ENCODE measurements around the gene GGCT.

Gene GGCT

DNA sequence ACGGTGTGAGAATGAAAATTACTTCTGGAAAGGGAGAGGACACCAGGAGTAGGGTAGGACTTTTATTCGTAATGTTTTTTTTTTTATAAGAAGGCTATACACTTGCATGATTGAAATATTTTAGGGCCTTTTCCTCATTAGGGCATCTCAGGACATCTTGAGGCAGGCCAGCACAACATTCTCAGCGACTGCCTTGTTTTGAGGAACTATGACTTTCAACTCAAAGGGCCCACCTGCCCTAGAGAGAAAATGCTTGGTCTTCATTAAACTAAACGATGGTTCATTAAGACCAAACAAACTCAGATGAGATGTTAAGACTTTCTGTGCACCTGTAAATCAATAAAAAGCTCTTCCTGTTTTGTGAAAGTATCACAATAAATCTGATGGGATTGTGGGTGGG lies 37.4 kb downstream of the GGCT start:
- no peak overlapping the region for H3K27ac ChIP-seq (ENCODE audit: extremely low read depth, low read depth, low read length)
- no peaks in the 10 kb centered on the region for H3K9me3 ChIP-seq (ENCODE audit: control insufficient read depth, insufficient read depth, low read depth, low read length)
- ChIA-PET POLR2A (no interaction called here), CTCF (no interaction called here)
- no peak overlapping the region for H3K4me3 ChIP-seq (ENCODE audit: low read depth, low read length)
- TF ChIP-seq, protein P1, sequence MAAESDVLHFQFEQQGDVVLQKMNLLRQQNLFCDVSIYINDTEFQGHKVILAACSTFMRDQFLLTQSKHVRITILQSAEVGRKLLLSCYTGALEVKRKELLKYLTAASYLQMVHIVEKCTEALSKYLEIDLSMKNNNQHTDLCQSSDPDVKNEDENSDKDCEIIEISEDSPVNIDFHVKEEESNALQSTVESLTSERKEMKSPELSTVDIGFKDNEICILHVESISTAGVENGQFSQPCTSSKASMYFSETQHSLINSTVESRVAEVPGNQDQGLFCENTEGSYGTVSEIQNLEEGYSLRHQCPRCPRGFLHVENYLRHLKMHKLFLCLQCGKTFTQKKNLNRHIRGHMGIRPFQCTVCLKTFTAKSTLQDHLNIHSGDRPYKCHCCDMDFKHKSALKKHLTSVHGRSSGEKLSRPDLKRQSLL (tag by site-specific recombination; IDR thresholded peaks at IDR 0.05), result no peak
- TF ChIP-seq BCL11A (tag by site-specific recombination; IDR thresholded peaks at IDR 0.05; ENCODE audit: low read depth), result no peak
- TF ChIP-seq ZBTB1 (tag by site-specific recombination; IDR thresholded peaks at IDR 0.05), result no peak
- TF ChIP-seq ZNF341 (tag by site-specific recombination; IDR thresholded peaks at IDR 0.05; ENCODE audit: low read depth), result no peak
- no peak for TF ChIP-seq ZNF302 (tag by site-specific recombination; IDR thresholded peaks at IDR 0.05; ENCODE audit: low read depth)
- TF ChIP-seq GLIS1 (tag by site-specific recombination; IDR thresholded peaks at IDR 0.05), result no peak
- no peak for TF ChIP-seq ZBTB20 (tag by site-specific recombination; IDR thresholded peaks at IDR 0.05)
- no peak for TF ChIP-seq ZNF501 (tag by site-specific recombination; IDR thresholded peaks at IDR 0.05)
- TF ChIP-seq ZSCAN23 (tag by site-specific recombination; IDR thresholded peaks at IDR 0.05), result no peak
- TF ChIP-seq ZIC2 (tag by site-specific recombination; IDR thresholded peaks at IDR 0.05), result no peak
- TF ChIP-seq, protein P2, sequence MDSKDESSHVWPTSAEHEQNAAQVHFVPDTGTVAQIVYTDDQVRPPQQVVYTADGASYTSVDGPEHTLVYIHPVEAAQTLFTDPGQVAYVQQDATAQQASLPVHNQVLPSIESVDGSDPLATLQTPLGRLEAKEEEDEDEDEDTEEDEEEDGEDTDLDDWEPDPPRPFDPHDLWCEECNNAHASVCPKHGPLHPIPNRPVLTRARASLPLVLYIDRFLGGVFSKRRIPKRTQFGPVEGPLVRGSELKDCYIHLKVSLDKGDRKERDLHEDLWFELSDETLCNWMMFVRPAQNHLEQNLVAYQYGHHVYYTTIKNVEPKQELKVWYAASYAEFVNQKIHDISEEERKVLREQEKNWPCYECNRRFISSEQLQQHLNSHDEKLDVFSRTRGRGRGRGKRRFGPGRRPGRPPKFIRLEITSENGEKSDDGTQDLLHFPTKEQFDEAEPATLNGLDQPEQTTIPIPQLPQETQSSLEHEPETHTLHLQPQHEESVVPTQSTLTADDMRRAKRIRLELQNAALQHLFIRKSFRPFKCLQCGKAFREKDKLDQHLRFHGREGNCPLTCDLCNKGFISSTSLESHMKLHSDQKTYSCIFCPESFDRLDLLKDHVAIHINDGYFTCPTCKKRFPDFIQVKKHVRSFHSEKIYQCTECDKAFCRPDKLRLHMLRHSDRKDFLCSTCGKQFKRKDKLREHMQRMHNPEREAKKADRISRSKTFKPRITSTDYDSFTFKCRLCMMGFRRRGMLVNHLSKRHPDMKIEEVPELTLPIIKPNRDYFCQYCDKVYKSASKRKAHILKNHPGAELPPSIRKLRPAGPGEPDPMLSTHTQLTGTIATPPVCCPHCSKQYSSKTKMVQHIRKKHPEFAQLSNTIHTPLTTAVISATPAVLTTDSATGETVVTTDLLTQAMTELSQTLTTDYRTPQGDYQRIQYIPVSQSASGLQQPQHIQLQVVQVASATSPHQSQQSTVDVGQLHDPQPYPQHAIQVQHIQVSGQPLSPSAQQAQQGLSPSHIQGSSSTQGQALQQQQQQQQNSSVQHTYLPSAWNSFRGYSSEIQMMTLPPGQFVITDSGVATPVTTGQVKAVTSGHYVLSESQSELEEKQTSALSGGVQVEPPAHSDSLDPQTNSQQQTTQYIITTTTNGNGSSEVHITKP (tag by site-specific recombination; IDR thresholded peaks at IDR 0.05), result no peak
- TF ChIP-seq, protein P3, sequence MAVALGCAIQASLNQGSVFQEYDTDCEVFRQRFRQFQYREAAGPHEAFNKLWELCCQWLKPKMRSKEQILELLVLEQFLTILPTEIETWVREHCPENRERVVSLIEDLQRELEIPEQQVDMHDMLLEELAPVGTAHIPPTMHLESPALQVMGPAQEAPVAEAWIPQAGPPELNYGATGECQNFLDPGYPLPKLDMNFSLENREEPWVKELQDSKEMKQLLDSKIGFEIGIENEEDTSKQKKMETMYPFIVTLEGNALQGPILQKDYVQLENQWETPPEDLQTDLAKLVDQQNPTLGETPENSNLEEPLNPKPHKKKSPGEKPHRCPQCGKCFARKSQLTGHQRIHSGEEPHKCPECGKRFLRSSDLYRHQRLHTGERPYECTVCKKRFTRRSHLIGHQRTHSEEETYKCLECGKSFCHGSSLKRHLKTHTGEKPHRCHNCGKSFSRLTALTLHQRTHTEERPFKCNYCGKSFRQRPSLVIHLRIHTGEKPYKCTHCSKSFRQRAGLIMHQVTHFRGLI (tag by site-specific recombination; IDR thresholded peaks at IDR 0.05), result no peak
- H3K4me1 ChIP-seq (ENCODE audit: control insufficient read depth, insufficient read depth, low read length), result no peaks in the 10 kb centered on the region; the same call in 1 of the 2 replicates
- H3K36me3 ChIP-seq (ENCODE audit: control insufficient read depth in 2 of 2, insufficient read depth in 1 of 2, low read length in 2 of 2), result no peaks in the 10 kb centered on the region; a peak in 1 of 3 replicates

DNA sequence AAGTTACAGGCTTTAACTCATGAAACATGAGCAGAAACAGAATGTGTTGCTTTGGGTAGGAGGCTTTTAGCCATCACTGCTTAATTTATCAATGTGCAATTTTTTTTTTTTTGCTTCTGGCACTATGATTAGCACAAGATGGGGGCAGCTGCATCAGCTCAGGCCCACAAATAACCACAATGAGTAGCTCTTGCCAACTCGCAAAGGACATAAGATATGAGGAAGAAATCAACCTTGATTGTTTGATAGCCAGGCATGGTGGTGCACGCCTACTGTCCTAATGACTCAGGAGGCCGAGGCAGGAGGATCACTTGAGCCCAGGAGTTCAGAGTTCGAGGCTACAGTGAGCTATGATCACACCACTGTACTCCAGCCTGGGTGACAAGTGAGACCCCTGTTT lies 38.4 kb downstream of the GGCT start:
- H3K27ac ChIP-seq (ENCODE audit: extremely low read depth, low read depth, low read length), result no peak overlapping the region
- no peak overlapping the region for H3K4me3 ChIP-seq (ENCODE audit: low read depth, low read length)
- H3K4me1 ChIP-seq (ENCODE audit: control insufficient read depth, insufficient read depth, low read length), result no peaks in the 10 kb centered on the region; the same call in 1 of the 2 replicates
- CTCF ChIA-PET, result no interaction called here
- no peaks in the 10 kb centered on the region for H3K9me3 ChIP-seq (ENCODE audit: control insufficient read depth, insufficient read depth, low read depth, low read length)
- no peaks in the 10 kb centered on the region; a peak in 1 of 3 replicates for H3K36me3 ChIP-seq (ENCODE audit: control insufficient read depth in 2 of 2, insufficient read depth in 1 of 2, low read length in 2 of 2)
- POLR2A ChIA-PET, result no interaction called here
- no peak for TF ChIP-seq HOXC10 (CRISPR knock-in tag; IDR thresholded peaks at IDR 0.05)
- TF ChIP-seq, protein P4, sequence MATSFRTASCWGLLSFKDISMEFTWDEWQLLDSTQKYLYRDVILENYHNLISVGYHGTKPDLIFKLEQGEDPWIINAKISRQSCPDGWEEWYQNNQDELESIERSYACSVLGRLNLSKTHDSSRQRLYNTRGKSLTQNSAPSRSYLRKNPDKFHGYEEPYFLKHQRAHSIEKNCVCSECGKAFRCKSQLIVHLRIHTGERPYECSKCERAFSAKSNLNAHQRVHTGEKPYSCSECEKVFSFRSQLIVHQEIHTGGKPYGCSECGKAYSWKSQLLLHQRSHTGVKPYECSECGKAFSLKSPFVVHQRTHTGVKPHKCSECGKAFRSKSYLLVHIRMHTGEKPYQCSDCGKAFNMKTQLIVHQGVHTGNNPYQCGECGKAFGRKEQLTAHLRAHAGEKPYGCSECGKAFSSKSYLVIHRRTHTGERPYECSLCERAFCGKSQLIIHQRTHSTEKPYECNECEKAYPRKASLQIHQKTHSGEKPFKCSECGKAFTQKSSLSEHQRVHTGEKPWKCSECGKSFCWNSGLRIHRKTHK (tag by site-specific recombination; IDR thresholded peaks at IDR 0.05), result no peak
- TF ChIP-seq ZNF292 (tag by site-specific recombination; IDR thresholded peaks at IDR 0.05; ENCODE audit: borderline replicate concordance, low read depth), result no peak
- TF ChIP-seq SP2 (tag by site-specific recombination; IDR thresholded peaks at IDR 0.05), result no peak
- no peak for TF ChIP-seq ZSCAN16 (tag by site-specific recombination; IDR thresholded peaks at IDR 0.05)
- no peak for TF ChIP-seq ZNF677 (tag by site-specific recombination; IDR thresholded peaks at IDR 0.05)
- TF ChIP-seq, protein P5, sequence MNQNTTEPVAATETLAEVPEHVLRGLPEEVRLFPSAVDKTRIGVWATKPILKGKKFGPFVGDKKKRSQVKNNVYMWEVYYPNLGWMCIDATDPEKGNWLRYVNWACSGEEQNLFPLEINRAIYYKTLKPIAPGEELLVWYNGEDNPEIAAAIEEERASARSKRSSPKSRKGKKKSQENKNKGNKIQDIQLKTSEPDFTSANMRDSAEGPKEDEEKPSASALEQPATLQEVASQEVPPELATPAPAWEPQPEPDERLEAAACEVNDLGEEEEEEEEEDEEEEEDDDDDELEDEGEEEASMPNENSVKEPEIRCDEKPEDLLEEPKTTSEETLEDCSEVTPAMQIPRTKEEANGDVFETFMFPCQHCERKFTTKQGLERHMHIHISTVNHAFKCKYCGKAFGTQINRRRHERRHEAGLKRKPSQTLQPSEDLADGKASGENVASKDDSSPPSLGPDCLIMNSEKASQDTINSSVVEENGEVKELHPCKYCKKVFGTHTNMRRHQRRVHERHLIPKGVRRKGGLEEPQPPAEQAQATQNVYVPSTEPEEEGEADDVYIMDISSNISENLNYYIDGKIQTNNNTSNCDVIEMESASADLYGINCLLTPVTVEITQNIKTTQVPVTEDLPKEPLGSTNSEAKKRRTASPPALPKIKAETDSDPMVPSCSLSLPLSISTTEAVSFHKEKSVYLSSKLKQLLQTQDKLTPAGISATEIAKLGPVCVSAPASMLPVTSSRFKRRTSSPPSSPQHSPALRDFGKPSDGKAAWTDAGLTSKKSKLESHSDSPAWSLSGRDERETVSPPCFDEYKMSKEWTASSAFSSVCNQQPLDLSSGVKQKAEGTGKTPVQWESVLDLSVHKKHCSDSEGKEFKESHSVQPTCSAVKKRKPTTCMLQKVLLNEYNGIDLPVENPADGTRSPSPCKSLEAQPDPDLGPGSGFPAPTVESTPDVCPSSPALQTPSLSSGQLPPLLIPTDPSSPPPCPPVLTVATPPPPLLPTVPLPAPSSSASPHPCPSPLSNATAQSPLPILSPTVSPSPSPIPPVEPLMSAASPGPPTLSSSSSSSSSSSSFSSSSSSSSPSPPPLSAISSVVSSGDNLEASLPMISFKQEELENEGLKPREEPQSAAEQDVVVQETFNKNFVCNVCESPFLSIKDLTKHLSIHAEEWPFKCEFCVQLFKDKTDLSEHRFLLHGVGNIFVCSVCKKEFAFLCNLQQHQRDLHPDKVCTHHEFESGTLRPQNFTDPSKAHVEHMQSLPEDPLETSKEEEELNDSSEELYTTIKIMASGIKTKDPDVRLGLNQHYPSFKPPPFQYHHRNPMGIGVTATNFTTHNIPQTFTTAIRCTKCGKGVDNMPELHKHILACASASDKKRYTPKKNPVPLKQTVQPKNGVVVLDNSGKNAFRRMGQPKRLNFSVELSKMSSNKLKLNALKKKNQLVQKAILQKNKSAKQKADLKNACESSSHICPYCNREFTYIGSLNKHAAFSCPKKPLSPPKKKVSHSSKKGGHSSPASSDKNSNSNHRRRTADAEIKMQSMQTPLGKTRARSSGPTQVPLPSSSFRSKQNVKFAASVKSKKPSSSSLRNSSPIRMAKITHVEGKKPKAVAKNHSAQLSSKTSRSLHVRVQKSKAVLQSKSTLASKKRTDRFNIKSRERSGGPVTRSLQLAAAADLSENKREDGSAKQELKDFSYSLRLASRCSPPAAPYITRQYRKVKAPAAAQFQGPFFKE (tag by site-specific recombination; IDR thresholded peaks at IDR 0.05; ENCODE audit: borderline replicate concordance), result no peak
- no peak for TF ChIP-seq ZNF114 (tag by site-specific recombination; IDR thresholded peaks at IDR 0.05)
- TF ChIP-seq ZBTB48 (tag by site-specific recombination; IDR thresholded peaks at IDR 0.05), result no peak
